DND-41 (cell line): ENCODE results near the gene CCL23.

ENCODE experiments used
- ATAC-seq: fragments of 200-7000 bp; cut with Tn5 transposase; 3 replicates; pipeline ENCODE4 v1.9.1; 2021; ENCODE audit warnings: low read depth; ENCODE audit not compliant: insufficient read depth
- DNase-seq: peaks from one replicate; pipeline ENCODE4 v3.0.0-alpha.2; 2020
- H2AFZ ChIP-seq: 2 replicates; pipeline ENCODE4 v1.6.0; 2012; ENCODE audit warnings: low read depth, low read length
- H3K27ac ChIP-seq: 2 replicates; pipeline ENCODE4 v1.5.1; 2012; ENCODE audit warnings: low read length, inconsistent platforms
- H3K27me3 ChIP-seq: fragments of 200-600 bp; sonication (generic); 2 replicates; pipeline ENCODE4 v1.6.0; 2012; ENCODE audit warnings: low read length, mild to moderate bottlenecking, inconsistent platforms; ENCODE audit not compliant: insufficient read depth, poor library complexity
- H3K36me3 ChIP-seq: 2 replicates; pipeline ENCODE4 v1.5.1; 2012; ENCODE audit warnings: low read length, inconsistent platforms; ENCODE audit not compliant: insufficient read depth
- H3K4me1 ChIP-seq: 2 replicates; pipeline ENCODE4 v1.5.1; 2012; ENCODE audit warnings: mild to moderate bottlenecking, low read length; ENCODE audit not compliant: insufficient read depth
- H3K4me2 ChIP-seq: 2 replicates; pipeline ENCODE4 v1.6.0; 2012; ENCODE audit warnings: mild to moderate bottlenecking, moderate library complexity, low read length, inconsistent platforms; ENCODE audit not compliant: insufficient read depth
- H3K4me3 ChIP-seq, 2 experiments: fragments of 200-600 bp in 1 of 2; shearing (Covaris generic) in 1 of 2; 2 replicates each; pipeline ENCODE4 v1.5.1; 2012 to 2016; ENCODE audit warnings: inconsistent platforms in 2 of 2, low read length in 2 of 2, mild to moderate bottlenecking in 2 of 2, low read depth in 1 of 2, moderate library complexity in 1 of 2
- H3K79me2 ChIP-seq: 2 replicates; pipeline ENCODE4 v1.6.0; 2012; ENCODE audit warnings: low read length, inconsistent platforms; ENCODE audit not compliant: insufficient read depth
- H3K9ac ChIP-seq: 2 replicates; pipeline ENCODE4 v1.6.0; 2012; ENCODE audit warnings: low read depth, mild to moderate bottlenecking, inconsistent platforms, low read length, moderate library complexity
- H3K9me3 ChIP-seq: 2 replicates; pipeline ENCODE4 v1.5.1; 2012; ENCODE audit warnings: low read length, moderate library complexity, mild to moderate bottlenecking, inconsistent platforms; ENCODE audit not compliant: insufficient read depth, severe bottlenecking
- H4K20me1 ChIP-seq: 2 replicates; pipeline ENCODE4 v1.6.0; 2012; ENCODE audit warnings: low read length; ENCODE audit not compliant: insufficient read depth
- EZH2 ChIP-seq: IDR thresholded peaks from 3 replicates; pipeline ENCODE4 v1.6.1; 2012; ENCODE audit warnings: borderline replicate concordance, low read depth, mild to moderate bottlenecking, moderate library complexity, low read length, inconsistent platforms; ENCODE audit not compliant: severe bottlenecking
- TF ChIP-seq, protein P1 (sequence below): IDR thresholded peaks from 2 replicates; pipeline ENCODE4 v1.5.1; 2012; ENCODE audit warnings: borderline replicate concordance, low read length, moderate library complexity, mild to moderate bottlenecking; ENCODE audit not compliant: poor library complexity, severe bottlenecking; ENCODE audit errors: extremely low read depth

CCL23 gene

DNA sequence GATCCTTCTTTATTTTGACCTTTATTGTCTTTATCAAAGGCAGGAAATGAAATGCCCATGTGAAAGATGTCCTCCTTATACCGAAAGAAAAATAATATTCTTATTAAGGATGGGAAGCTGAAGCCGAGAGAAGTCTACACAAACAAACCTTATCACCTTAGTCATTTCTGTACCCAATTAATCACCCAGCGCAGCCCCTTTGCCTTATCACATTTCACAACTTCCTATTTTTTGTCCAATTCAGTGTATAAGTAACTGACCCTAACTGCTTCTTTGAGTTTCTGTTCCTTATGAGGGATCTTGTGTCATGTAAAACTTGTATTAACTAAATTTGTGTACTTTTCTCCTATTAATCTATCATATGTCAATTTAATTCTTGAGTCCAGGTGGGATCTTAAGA lies 16.4 kb upstream of the CCL23 start:
- no peak for TF ChIP-seq EZH2
- TF ChIP-seq, protein P1, sequence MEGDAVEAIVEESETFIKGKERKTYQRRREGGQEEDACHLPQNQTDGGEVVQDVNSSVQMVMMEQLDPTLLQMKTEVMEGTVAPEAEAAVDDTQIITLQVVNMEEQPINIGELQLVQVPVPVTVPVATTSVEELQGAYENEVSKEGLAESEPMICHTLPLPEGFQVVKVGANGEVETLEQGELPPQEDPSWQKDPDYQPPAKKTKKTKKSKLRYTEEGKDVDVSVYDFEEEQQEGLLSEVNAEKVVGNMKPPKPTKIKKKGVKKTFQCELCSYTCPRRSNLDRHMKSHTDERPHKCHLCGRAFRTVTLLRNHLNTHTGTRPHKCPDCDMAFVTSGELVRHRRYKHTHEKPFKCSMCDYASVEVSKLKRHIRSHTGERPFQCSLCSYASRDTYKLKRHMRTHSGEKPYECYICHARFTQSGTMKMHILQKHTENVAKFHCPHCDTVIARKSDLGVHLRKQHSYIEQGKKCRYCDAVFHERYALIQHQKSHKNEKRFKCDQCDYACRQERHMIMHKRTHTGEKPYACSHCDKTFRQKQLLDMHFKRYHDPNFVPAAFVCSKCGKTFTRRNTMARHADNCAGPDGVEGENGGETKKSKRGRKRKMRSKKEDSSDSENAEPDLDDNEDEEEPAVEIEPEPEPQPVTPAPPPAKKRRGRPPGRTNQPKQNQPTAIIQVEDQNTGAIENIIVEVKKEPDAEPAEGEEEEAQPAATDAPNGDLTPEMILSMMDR: no peak
- H3K27ac ChIP-seq: no peak overlapping the region

DNA sequence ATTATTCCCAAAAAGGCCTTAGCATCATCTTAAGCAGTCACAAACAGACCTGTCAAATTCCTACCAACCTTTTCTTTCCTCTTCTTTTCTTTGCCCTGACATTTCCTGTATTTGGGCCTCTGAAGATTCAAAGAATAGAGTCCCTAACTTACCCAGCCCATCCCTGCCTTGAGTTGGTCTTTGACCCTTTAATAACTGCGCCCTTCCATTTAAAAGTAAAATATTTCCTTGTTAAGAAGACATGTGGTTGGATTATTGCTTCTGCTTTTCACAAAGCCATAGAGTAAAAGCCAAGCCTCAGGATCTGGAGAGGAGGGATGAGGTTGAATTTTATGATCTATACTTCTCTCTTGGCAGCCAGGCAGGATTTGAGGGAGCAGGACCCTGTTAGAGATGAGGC lies 13.2 kb upstream of the CCL23 start:
- Histone ChIP-seq H4K20me1 (no peaks in the 10 kb centered on the region), H3K9me3 (no peaks in the 10 kb centered on the region), H3K9ac (no peak overlapping the region), H2AFZ (no peak overlapping the region), H3K27me3 (peaks cover 18% of the 10 kb centered on the region), H3K4me1 (peaks cover 18% of the 10 kb centered on the region), H3K4me3 (no peak overlapping the region), H3K79me2 (no peaks in the 10 kb centered on the region), H3K36me3 (no peaks in the 10 kb centered on the region), H3K27ac (no peak overlapping the region), H3K4me2 (no peak overlapping the region)
- TF ChIP-seq, protein P1: no peak
- TF ChIP-seq EZH2: no peak
- ATAC-seq (no peak), DNase-seq (no peak)

More for the DNA sequence above, 16.4 kb upstream of the CCL23 start:
- no peaks in the 10 kb centered on the region for H3K9me3 ChIP-seq
- DNase-seq (no peak), ATAC-seq (no peak)
- H3K4me2 ChIP-seq: no peak overlapping the region
- no peaks in the 10 kb centered on the region for H3K36me3 ChIP-seq
- H3K4me3 ChIP-seq: no peak overlapping the region
- peaks cover 18% of the 10 kb centered on the region for H3K4me1 ChIP-seq
- no peaks in the 10 kb centered on the region for H3K79me2 ChIP-seq
- H3K27me3 ChIP-seq: peaks cover 10% of the 10 kb centered on the region
- no peak overlapping the region for H3K9ac ChIP-seq
- no peaks in the 10 kb centered on the region for H4K20me1 ChIP-seq
- H2AFZ ChIP-seq: no peak overlapping the region

DNA sequence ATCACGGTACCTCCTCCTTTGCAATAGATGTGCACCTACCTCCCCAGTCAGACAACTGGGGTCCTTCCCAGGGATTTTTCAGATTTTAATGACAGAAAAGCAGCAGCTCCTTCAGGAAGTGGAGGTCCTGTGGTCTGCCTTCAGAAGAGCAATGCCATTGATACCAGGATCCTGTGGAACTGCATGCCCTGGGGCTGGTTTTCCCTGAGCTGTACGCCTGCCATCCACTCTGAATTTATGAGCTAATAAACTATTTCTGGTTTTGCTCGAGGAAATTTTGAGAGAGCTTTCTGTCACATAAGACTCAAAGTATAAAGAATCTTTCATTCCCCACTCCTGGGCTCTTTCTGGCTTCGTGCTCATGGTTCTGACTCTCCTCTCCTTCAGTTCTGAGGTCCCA lies 10.0 kb upstream of the CCL23 start:
- TF ChIP-seq, protein P1: no peak
- no peak for TF ChIP-seq EZH2
- no peak for ATAC-seq
- no peak overlapping the region for H3K4me3 ChIP-seq
- H3K9ac ChIP-seq: no peak overlapping the region
- H3K4me1 ChIP-seq: peaks cover 18% of the 10 kb centered on the region
- no peaks in the 10 kb centered on the region for H4K20me1 ChIP-seq
- H3K4me2 ChIP-seq: no peak overlapping the region
- no peak overlapping the region for H2AFZ ChIP-seq
- DNase-seq: no peak
- no peak overlapping the region for H3K27ac ChIP-seq
- no peaks in the 10 kb centered on the region for H3K36me3 ChIP-seq
- H3K79me2 ChIP-seq: no peaks in the 10 kb centered on the region
- H3K9me3 ChIP-seq: no peaks in the 10 kb centered on the region
- peaks cover 16% of the 10 kb centered on the region for H3K27me3 ChIP-seq
